ENCODE results near the gene GLA.
A peak's percentile ranks its signal among the peaks of the same experiment; 100 is the strongest.

The GLA gene

DNA sequence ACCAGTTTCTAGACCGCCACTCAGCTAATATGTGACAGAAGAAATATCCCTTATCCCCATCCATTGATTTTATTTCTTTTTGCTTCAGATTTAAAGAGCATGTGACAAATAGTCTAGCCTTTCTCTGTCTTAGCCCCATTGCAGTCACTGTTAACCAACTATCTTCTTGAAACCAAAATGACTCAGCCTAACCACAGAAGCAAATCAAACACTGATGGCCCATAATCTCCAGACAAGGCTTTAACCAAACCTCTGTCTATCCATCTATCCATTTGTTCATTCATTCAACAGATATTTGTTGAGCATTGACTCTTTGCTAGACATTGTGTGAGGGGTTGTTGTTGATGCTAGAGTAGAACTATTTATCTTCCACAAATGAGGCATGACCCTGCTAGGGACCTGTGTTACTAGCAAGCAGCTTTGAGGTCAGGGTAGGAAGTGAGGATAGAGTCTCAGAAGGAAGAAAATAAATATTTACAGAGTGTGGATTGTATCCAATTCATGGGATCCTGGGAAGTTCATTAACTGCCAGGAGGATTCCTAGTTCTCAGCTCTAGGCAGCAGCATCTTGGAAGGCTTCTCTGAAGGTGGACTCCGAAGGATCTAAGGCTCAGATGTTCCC lies 22.8 kb upstream of the GLA start:
- DNase-seq = no peak
- Mint-ChIP-seq H3K4me1 (peaks cover 5% of the 10 kb centered on the region), H3K9me3 (peaks cover 60% of the 10 kb centered on the region), H3K27ac (no peak overlapping the region), H3K27me3 (ENCODE audit: low read depth, poor library complexity) (no peaks in the 10 kb centered on the region), H3K4me3 (no peak overlapping the region), H3K36me3 (ENCODE audit: low read depth) (peaks cover 71% of the 10 kb centered on the region)
- no peak for TF ChIP-seq CTCF (IDR thresholded peaks at IDR 0.05)

DNA sequence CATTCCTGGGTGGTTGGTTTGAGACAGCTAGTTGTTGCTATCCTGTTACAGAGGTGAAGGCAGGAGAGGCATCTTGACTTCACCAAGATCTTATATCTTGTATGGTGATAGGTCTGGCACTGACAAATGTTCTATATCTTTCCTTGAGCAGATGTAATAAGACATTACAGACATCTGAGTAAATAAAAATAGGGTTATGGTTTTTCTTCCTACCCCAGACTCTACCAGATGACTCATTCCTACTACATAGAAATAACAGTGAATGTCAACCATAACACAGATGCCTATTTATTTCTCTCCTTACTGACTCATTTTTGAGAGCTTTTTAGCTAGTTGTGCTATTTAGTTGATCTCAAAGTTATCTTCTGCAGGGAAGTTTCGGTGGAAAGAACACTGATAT lies 22.2 kb upstream of the GLA start:
- H3K27me3 Mint-ChIP-seq (ENCODE audit: low read depth, poor library complexity) = no peaks in the 10 kb centered on the region
- peaks cover 5% of the 10 kb centered on the region for H3K4me1 Mint-ChIP-seq
- H3K27ac Mint-ChIP-seq = no peak overlapping the region
- H3K9me3 Mint-ChIP-seq = peaks cover 60% of the 10 kb centered on the region
- DNase-seq = no peak
- no peak for TF ChIP-seq CTCF (IDR thresholded peaks at IDR 0.05)
- H3K36me3 Mint-ChIP-seq (ENCODE audit: low read depth) = peaks cover 72% of the 10 kb centered on the region
- no peak overlapping the region for H3K4me3 Mint-ChIP-seq

DNA sequence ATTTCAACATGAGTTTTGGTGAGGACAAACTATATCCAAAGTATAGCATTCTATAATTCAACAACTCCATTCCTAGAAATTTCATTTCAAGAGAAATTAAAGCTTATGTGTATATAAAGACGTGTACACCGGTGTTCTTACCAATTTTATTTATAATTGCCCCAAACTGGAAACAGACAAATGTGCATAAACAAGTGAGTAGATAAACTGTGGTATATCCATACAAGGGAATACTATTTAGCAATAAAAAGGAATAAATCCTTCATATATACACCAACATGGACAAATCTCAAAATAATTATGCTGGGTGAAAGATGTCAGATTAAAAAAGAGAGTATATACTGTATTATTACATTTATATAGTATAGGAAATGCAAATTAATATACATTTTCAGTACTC lies 20.2 kb upstream of the GLA start:
- Mint-ChIP-seq H3K4me1 (peaks cover 5% of the 10 kb centered on the region), H3K36me3 (ENCODE audit: low read depth) (peaks cover 72% of the 10 kb centered on the region), H3K27me3 (ENCODE audit: low read depth, poor library complexity) (no peaks in the 10 kb centered on the region), H3K4me3 (no peak overlapping the region), H3K27ac (no peak overlapping the region), H3K9me3 (peaks cover 64% of the 10 kb centered on the region)
- DNase-seq = no peak
- TF ChIP-seq CTCF (IDR thresholded peaks at IDR 0.05) = no peak

DNA sequence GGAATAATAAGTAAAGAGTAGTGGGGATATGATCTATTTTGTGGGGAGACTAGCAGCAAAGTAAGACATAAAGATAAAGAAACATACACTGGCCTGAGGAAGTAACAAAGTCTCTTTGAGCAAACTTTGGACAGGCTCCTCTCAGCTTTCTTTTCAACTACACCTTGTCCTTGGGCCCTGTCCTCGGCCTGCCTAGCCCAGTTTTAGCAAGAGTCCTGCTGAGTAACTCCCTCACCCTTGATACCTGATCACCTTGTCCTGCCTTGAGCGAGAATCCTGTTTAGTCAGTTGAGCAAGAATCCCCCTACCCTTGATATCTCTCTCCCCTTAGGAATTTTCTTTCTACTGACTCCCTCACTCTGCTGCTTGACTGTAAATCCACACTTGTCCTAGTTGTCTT lies 11.8 kb upstream of the GLA start:
- Mint-ChIP-seq H3K9me3 (peaks cover 58% of the 10 kb centered on the region), H3K36me3 (ENCODE audit: low read depth) (peaks cover 26% of the 10 kb centered on the region), H3K4me1 (peaks cover 40% of the 10 kb centered on the region), H3K4me3 (peak overlapping the region; percentile 89), H3K27me3 (ENCODE audit: low read depth, poor library complexity) (no peaks in the 10 kb centered on the region), H3K27ac (peak overlapping the region; percentile 93)
- no peak for TF ChIP-seq CTCF (IDR thresholded peaks at IDR 0.05)
- DNase-seq = no peak

DNA sequence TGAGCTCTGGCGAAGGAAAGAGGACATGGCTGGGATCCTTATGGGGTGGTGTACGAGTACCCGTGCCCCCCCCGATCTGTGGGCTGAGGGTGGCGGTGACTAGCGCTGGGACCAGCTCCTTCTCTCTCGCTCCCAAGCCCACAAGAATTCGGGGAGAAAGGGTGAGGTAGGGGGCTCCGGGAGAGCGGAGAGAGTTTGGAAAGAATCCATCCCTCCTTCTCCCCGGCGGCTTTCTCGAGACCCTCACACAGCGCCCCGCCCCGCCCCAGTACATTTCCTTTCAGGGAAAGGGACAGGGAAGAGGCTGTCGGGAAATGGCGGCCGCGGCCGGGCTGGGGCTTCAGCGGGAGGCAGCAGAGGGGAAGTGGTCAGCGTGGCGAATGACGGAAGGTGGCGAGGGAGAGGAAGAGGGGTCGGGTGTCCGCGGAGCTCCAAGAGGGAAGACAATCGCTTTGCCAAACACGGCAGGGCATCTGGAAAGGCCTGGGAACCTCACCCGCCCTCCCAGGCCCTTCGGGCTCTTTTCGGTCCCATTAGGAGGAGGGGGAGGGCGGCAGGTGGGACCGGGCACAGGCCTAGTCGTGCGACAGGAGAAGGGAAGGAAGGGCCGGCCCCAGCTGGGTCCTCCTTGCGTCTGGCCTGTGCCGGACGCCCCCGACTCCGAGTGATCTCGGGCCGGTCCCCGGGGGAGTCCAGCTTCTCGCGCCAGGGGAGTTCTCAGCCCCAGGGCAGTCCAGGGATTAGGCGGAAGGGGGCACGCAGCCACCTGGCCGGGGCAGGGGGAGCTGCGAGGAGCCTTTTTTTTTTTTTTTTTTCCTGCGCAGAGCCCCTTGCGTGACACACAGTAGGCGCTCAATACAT lies 10.5 kb upstream of the GLA start:
- Mint-ChIP-seq H3K4me3 (peak overlapping the region; percentile 89), H3K27ac (peak overlapping the region; percentile 98), H3K36me3 (ENCODE audit: low read depth) (peaks cover 26% of the 10 kb centered on the region), H3K4me1 (peaks cover 40% of the 10 kb centered on the region), H3K9me3 (peaks cover 56% of the 10 kb centered on the region), H3K27me3 (ENCODE audit: low read depth, poor library complexity) (no peaks in the 10 kb centered on the region)
- no peak for TF ChIP-seq CTCF (IDR thresholded peaks at IDR 0.05)
- peak; percentile 78 for DNase-seq

All from nephron progenitor cell (in vitro differentiated cells).